SK-N-SH (cell line): ENCODE measurements around the gene BARX1. TPM values are rescaled to one million over a fixed set of nuclear protein-coding genes. Genes with fewer than 3 reads are reported as not detected.
"Not testable (repeated sequence)": the region's sequence is repeated elsewhere in the genome, so short reads cannot be mapped to it uniquely, and the experiment has no call there.

Experiments
- CTCF ChIA-PET: fragments of 300-600, 350-600 bp; formaldehyde crosslinking; extraction: SDS; loops from one replicate; lab custom pipeline; 2021; lab: Yijun Ruan, JAX
- POLR2A ChIA-PET: fragments of 350-600 bp; sonication (Branson Sonifier 250); formaldehyde crosslinking; extraction: SDS; loops from one replicate; lab custom pipeline; 2020; ENCODE audit warnings: antibody characterized with exemption, inconsistent platforms; lab: Yijun Ruan, JAX
- DNase-seq: peaks from one replicate; pipeline ENCODE4 v3.0.0; 2012
- H2AFZ ChIP-seq: fragments of 200-600 bp; sonication (generic); 2 replicates; pipeline ENCODE4 v1.8.1; 2016; ENCODE audit warnings: antibody characterized with exemption, mild to moderate bottlenecking, low read depth
- H3F3A ChIP-seq: fragments of 200-600 bp; sonication (generic); replicated peaks from 2 replicates; pipeline ENCODE3; 2016; ENCODE audit warnings: antibody characterized with exemption, mild to moderate bottlenecking; ENCODE audit not compliant: insufficient read depth
- H3K27ac ChIP-seq, 2 experiments: fragments of 200-500 bp in 1 of 2; fragments of 200-600 bp in 1 of 2; sonication (Bioruptor generic) in 1 of 2; sonication (generic), shearing (Covaris generic) in 1 of 2; 2 replicates each; pipeline versions ENCODE4 v1.5.1 to v1.6.1; 2014 to 2016; ENCODE audit warnings: low read depth in 2 of 2, inconsistent platforms in 1 of 2, low read length in 1 of 2, mild to moderate bottlenecking in 1 of 2, mixed read lengths in 1 of 2
- H3K27me3 ChIP-seq: fragments of 200-600 bp; sonication (generic), shearing (Covaris generic); 2 replicates; pipeline ENCODE4 v1.6.1; 2016; ENCODE audit warnings: mixed run types; ENCODE audit not compliant: insufficient read depth
- H3K36me3 ChIP-seq, 2 experiments: fragments of 200-500 bp in 1 of 2; fragments of 200-600 bp in 1 of 2; sonication (Bioruptor generic) in 1 of 2; sonication (generic) in 1 of 2; replicated peaks in 1 of 2; 2 replicates each; pipeline versions ENCODE3 to v1.5.1; 2014 to 2016; ENCODE audit warnings: low read length in 1 of 2, mild to moderate bottlenecking in 1 of 2; ENCODE audit not compliant: insufficient read depth in 2 of 2, control insufficient read depth in 1 of 2
- H3K4me1 ChIP-seq, 2 experiments: fragments of 200-500 bp in 1 of 2; fragments of 200-600 bp in 1 of 2; sonication (Bioruptor generic) in 1 of 2; sonication (generic), shearing (Covaris generic) in 1 of 2; 2 replicates each; pipeline versions ENCODE4 v1.5.1 to v1.6.1; 2014 to 2016; ENCODE audit warnings: low read depth in 1 of 2, low read length in 1 of 2, mixed run types in 1 of 2; ENCODE audit not compliant: insufficient read depth in 2 of 2, control insufficient read depth in 1 of 2
- H3K4me2 ChIP-seq: fragments of 200-600 bp; sonication (generic), shearing (Covaris generic); 2 replicates; pipeline ENCODE4 v1.6.1; 2017; ENCODE audit warnings: mixed run types
- H3K4me3 ChIP-seq, 2 experiments: fragments of 200-500 bp in 1 of 2; fragments of 200-600 bp in 1 of 2; sonication (Bioruptor generic) in 1 of 2; sonication (generic), shearing (Covaris generic) in 1 of 2; 2 replicates each; pipeline versions ENCODE4 v1.5.1 to v1.8.1; 2014 to 2016; ENCODE audit warnings: low read depth in 2 of 2, inconsistent platforms in 1 of 2, low read length in 1 of 2, mild to moderate bottlenecking in 1 of 2, mixed read lengths in 1 of 2, moderate library complexity in 1 of 2
- H3K79me2 ChIP-seq: fragments of 200-600 bp; sonication (generic); 2 replicates; pipeline ENCODE4 v1.8.1; 2017; ENCODE audit warnings: mild to moderate bottlenecking; ENCODE audit not compliant: insufficient read depth
- H3K9ac ChIP-seq: fragments of 200-600 bp; sonication (generic); 2 replicates; pipeline ENCODE4 v1.6.1; 2017; ENCODE audit warnings: mixed run types
- H3K9me2 ChIP-seq: fragments of 200-600 bp; sonication (generic); 2 replicates; pipeline ENCODE4 v1.6.1; 2017; ENCODE audit warnings: mixed run types
- H3K9me3 ChIP-seq: fragments of 200-600 bp; sonication (generic); 2 replicates; pipeline ENCODE4 v1.6.1; 2017; ENCODE audit warnings: mixed run types, mild to moderate bottlenecking, moderate library complexity
- H4K20me1 ChIP-seq: fragments of 200-600 bp; sonication (generic); 2 replicates; pipeline ENCODE4 v1.6.1; 2017; ENCODE audit warnings: mild to moderate bottlenecking, mixed run types; ENCODE audit not compliant: insufficient read depth
- CHD2 ChIP-seq: fragments of 150-350 bp; IDR thresholded peaks from 2 replicates; pipeline ENCODE4 v1.6.1; 2018; ENCODE audit warnings: low read length; ENCODE audit not compliant: partially characterized antibody
- ELF1 ChIP-seq: IDR thresholded peaks from 2 replicates; pipeline ENCODE4 v1.4.0; 2012
- EP300 ChIP-seq, 2 experiments: IDR thresholded peaks; 2 replicates each; pipeline versions ENCODE4 v1.4.0 to v1.6.1; 2012; ENCODE audit warnings: borderline replicate concordance in 1 of 2, low read depth in 1 of 2, low read length in 1 of 2
- FOSL2 ChIP-seq: IDR thresholded peaks from 2 replicates; pipeline ENCODE4 v1.4.0; 2012; ENCODE audit warnings: low read depth, mild to moderate bottlenecking, moderate library complexity, borderline replicate concordance
- FOXM1 ChIP-seq: IDR thresholded peaks from 2 replicates; pipeline ENCODE4 v1.4.0; 2012; ENCODE audit warnings: low read depth, mild to moderate bottlenecking
- JUND ChIP-seq: IDR thresholded peaks from 2 replicates; pipeline ENCODE4 v1.4.0; 2012
- NFIC ChIP-seq: IDR thresholded peaks from 2 replicates; pipeline ENCODE4 v1.4.0; 2012; ENCODE audit warnings: borderline replicate concordance
- NRF1 ChIP-seq: IDR thresholded peaks from 2 replicates; pipeline ENCODE4 v1.6.1; 2012; ENCODE audit warnings: low read depth, mild to moderate bottlenecking, low read length
- POLR2AphosphoS5 ChIP-seq: IDR thresholded peaks from 2 replicates; pipeline ENCODE4 v1.6.1; 2012; ENCODE audit warnings: low read depth, low read length
- RAD21 ChIP-seq: IDR thresholded peaks from 2 replicates; pipeline ENCODE4 v1.6.1; 2012; ENCODE audit warnings: mild to moderate bottlenecking, low read length
- RCOR1 ChIP-seq: fragments of 150-350 bp; IDR thresholded peaks from 2 replicates; pipeline ENCODE4 v1.6.1; 2017; ENCODE audit warnings: antibody characterized with exemption, low read length
- TAF1 ChIP-seq: IDR thresholded peaks from 2 replicates; pipeline ENCODE4 v1.6.1; 2012; ENCODE audit warnings: low read depth, mild to moderate bottlenecking, low read length, moderate library complexity, borderline replicate concordance
- YY1 ChIP-seq: IDR thresholded peaks from 2 replicates; pipeline ENCODE4 v1.4.0; 2012; ENCODE audit warnings: low read depth, mild to moderate bottlenecking
- WGBS: methylation state at CpG from one replicate; pipeline ENCODE4 v1.1.6; 2017; ENCODE audit warnings: low lambda C conversion rate; 5-methylcytosine and 5-hydroxymethylcytosine counted together
- polyA plus RNA-seq, 3 experiments: library from polyadenylated mRNA; depleted of rRNA; stranded (reverse); fragments of >200 nt; gene quantifications; 2 replicates each; pipeline ENCODE4 v1.2.3, GENCODE V29; 2012
- TF ChIP-seq, protein P1 (sequence below): IDR thresholded peaks from 2 replicates; pipeline ENCODE4 v1.6.1; 2012; ENCODE audit warnings: mild to moderate bottlenecking, low read depth, low read length, moderate library complexity
- TF ChIP-seq, protein P2 (sequence below): IDR thresholded peaks from 2 replicates; pipeline ENCODE4 v1.4.0; 2012; ENCODE audit warnings: low read depth, borderline replicate concordance
- TF ChIP-seq, protein P3 (sequence below): IDR thresholded peaks from 2 replicates; pipeline ENCODE4 v1.4.0; 2012; ENCODE audit warnings: low read depth
- TF ChIP-seq, protein P4 (sequence below): IDR thresholded peaks from 2 replicates; pipeline ENCODE4 v1.4.0; 2012; ENCODE audit warnings: low read depth, borderline replicate concordance

Gene BARX1
- polyA plus RNA-seq, 1 of the 3 experiments (the other 2 are of a cell fraction), result not detected

DNA sequence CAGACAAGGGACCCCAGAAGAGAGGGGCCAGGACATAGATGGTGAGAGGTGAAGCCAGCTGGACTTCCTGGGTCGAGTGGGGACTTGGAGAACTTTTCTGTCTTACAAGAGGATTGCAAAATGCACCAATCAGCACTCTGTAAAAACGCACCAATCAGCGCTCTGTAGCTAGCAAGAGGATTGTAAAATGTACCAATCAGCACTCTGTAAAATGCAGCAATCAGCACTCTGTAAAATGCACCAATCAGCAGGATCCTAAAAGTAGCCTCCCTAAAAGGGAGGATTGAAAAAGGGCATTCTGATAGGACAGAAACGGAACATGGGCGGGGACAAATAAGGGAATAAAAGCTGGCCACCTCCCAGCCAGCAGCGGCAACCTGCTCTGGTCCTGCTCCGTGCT lies 15.6 kb downstream of the BARX1 start:
- H3K9me3 ChIP-seq, H3K9ac ChIP-seq, H3K4me2 ChIP-seq, H3F3A ChIP-seq, H3K27ac ChIP-seq, H3K36me3 ChIP-seq, H3K79me2 ChIP-seq, H3K9me2 ChIP-seq, DNase-seq, H3K4me3 ChIP-seq, H3K4me1 ChIP-seq, H4K20me1 ChIP-seq, H2AFZ ChIP-seq, POLR2A ChIA-PET: not testable (repeated sequence)
- H3K27me3 ChIP-seq, result peaks cover 19% of the 10 kb centered on the region; the same call in 1 of the 2 replicates
- 62% methylated on average over 7 of the region's 7 CpGs for WGBS
- CTCF ChIA-PET, result interaction anchor here (1.0 to 1.6 kb wide), 2 partner anchors 258 to 274 kb away, joined by 3 to 5 read pairs; no protein-coding TSS in a partner anchor

DNA sequence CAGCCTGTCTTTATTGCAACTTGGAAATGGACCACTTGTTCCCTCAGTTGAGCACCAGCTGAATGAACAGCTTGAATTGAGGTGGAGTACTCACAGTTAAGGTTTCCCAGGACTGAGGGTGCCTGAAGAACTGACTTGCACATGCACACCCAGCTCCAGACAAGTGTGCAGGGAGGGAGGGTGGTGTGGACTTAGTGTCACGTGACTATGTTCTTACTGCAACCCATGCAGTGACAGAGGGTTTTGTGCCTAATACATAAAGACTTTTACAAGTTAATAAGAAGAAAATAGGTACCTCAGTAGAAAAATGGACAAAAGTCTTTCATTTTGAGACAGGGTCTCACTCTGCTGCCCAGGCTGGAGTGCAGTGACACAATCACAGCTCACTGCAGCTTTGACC lies 18.0 kb downstream of the BARX1 start:
- TF ChIP-seq FOXM1 (no peak), POLR2AphosphoS5 (no peak), EP300 (IDR thresholded peaks at IDR 0.05; ENCODE audit: borderline replicate concordance in 1 of 2, low read depth in 1 of 2, low read length in 1 of 2) (no peak), YY1 (no peak), NFIC (no peak), FOSL2 (no peak), TAF1 (no peak), CHD2 (no peak), RAD21 (no peak), RCOR1 (no peak), NRF1 (no peak), ELF1 (no peak), JUND (no peak)
- TF ChIP-seq, protein P1, sequence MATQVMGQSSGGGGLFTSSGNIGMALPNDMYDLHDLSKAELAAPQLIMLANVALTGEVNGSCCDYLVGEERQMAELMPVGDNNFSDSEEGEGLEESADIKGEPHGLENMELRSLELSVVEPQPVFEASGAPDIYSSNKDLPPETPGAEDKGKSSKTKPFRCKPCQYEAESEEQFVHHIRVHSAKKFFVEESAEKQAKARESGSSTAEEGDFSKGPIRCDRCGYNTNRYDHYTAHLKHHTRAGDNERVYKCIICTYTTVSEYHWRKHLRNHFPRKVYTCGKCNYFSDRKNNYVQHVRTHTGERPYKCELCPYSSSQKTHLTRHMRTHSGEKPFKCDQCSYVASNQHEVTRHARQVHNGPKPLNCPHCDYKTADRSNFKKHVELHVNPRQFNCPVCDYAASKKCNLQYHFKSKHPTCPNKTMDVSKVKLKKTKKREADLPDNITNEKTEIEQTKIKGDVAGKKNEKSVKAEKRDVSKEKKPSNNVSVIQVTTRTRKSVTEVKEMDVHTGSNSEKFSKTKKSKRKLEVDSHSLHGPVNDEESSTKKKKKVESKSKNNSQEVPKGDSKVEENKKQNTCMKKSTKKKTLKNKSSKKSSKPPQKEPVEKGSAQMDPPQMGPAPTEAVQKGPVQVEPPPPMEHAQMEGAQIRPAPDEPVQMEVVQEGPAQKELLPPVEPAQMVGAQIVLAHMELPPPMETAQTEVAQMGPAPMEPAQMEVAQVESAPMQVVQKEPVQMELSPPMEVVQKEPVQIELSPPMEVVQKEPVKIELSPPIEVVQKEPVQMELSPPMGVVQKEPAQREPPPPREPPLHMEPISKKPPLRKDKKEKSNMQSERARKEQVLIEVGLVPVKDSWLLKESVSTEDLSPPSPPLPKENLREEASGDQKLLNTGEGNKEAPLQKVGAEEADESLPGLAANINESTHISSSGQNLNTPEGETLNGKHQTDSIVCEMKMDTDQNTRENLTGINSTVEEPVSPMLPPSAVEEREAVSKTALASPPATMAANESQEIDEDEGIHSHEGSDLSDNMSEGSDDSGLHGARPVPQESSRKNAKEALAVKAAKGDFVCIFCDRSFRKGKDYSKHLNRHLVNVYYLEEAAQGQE, result no peak
- TF ChIP-seq, protein P2, sequence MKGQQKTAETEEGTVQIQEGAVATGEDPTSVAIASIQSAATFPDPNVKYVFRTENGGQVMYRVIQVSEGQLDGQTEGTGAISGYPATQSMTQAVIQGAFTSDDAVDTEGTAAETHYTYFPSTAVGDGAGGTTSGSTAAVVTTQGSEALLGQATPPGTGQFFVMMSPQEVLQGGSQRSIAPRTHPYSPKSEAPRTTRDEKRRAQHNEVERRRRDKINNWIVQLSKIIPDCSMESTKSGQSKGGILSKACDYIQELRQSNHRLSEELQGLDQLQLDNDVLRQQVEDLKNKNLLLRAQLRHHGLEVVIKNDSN, result no peak
- TF ChIP-seq, protein P3, sequence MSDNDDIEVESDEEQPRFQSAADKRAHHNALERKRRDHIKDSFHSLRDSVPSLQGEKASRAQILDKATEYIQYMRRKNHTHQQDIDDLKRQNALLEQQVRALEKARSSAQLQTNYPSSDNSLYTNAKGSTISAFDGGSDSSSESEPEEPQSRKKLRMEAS, result no peak
- TF ChIP-seq, protein P4, sequence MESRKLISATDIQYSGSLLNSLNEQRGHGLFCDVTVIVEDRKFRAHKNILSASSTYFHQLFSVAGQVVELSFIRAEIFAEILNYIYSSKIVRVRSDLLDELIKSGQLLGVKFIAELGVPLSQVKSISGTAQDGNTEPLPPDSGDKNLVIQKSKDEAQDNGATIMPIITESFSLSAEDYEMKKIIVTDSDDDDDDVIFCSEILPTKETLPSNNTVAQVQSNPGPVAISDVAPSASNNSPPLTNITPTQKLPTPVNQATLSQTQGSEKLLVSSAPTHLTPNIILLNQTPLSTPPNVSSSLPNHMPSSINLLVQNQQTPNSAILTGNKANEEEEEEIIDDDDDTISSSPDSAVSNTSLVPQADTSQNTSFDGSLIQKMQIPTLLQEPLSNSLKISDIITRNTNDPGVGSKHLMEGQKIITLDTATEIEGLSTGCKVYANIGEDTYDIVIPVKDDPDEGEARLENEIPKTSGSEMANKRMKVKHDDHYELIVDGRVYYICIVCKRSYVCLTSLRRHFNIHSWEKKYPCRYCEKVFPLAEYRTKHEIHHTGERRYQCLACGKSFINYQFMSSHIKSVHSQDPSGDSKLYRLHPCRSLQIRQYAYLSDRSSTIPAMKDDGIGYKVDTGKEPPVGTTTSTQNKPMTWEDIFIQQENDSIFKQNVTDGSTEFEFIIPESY, result no peak
- DNase-seq, result no peak
- Histone ChIP-seq H3K27ac (no peak overlapping the region), H4K20me1 (no peaks in the 10 kb centered on the region), H3K9ac (no peak overlapping the region), H3K4me3 (no peak overlapping the region), H3K9me3 (no peaks in the 10 kb centered on the region), H2AFZ (no peak overlapping the region), H3K36me3 (no peaks in the 10 kb centered on the region), H3K4me1 (peaks cover 0 to 2% of the 10 kb centered on the region in 2 experiments; a peak in 1 of 4 replicates), H3F3A (no peaks in the 10 kb centered on the region), H3K9me2 (no peaks in the 10 kb centered on the region), H3K4me2 (no peak overlapping the region), H3K27me3 (peaks cover 4% of the 10 kb centered on the region; the same call in 1 of the 2 replicates), H3K79me2 (no peaks in the 10 kb centered on the region)
- 0% methylated on average over 1 of the region's 1 CpG for WGBS
- ChIA-PET POLR2A (no interaction called here), CTCF (interaction anchor here (1.2 to 1.3 kb wide), 2 partner anchors 26 to 256 kb away, joined by 3 to 4 read pairs; no protein-coding TSS in a partner anchor)
